Muscle of arm (tissue), 12 donors: ENCODE data around the gene FLNB. TPM values are rescaled to one million over a fixed set of nuclear protein-coding genes. Genes with fewer than 3 reads are reported as not detected.

Experiments
- DNase-seq: peaks from one replicate; pipeline ENCODE4 v3.0.0-alpha.2; 2013
- polyA plus RNA-seq, 12 donors: library from polyadenylated mRNA; unstranded; fragments of 120-200 nt; gene quantifications; one replicate each; pipeline ENCODE4 v1.2.1, GENCODE V29; 2013; ENCODE audit not compliant: insufficient read length in 12 of 12

Gene FLNB
- polyA plus RNA-seq, 12 donors = 44.4 to 120 (median 54.9) TPM; not detected in 1

GRCh38 chr3:58074116-58074715 is 66.0 kb downstream of the FLNB start:
- DNase-seq = no peak

GRCh38 chr3:58074997-58075396 is 66.8 kb downstream of the FLNB start:
- DNase-seq = no peak

- no peak for DNase-seq
Measured at GRCh38 chr3:58077596-58078285, 69.5 kb downstream of the FLNB start.

- DNase-seq = no peak
Measured at GRCh38 chr3:58078610-58079009, 70.4 kb downstream of the FLNB start.

GRCh38 chr3:58079773-58080172 is 71.6 kb downstream of the FLNB start:
- no peak for DNase-seq

- no peak for DNase-seq
Measured at GRCh38 chr3:58082047-58082446, 73.8 kb downstream of the FLNB start.

GRCh38 chr3:58084166-58084565 is 75.9 kb downstream of the FLNB start:
- DNase-seq = no peak

GRCh38 chr3:58084788-58085543 is 76.7 kb downstream of the FLNB start:
- no peak for DNase-seq

- DNase-seq = no peak
Measured at GRCh38 chr3:58085616-58086015, 77.4 kb downstream of the FLNB start.

- DNase-seq = no peak
Measured at GRCh38 chr3:58088501-58088900, 80.3 kb downstream of the FLNB start.

- no peak for DNase-seq
Measured at GRCh38 chr3:58090351-58090750, 82.1 kb downstream of the FLNB start.

GRCh38 chr3:58092521-58092920 is 84.3 kb downstream of the FLNB start:
- DNase-seq = no peak

GRCh38 chr3:58093574-58094195 is 85.5 kb downstream of the FLNB start:
- DNase-seq = no peak

GRCh38 chr3:58094657-58095056 is 86.4 kb downstream of the FLNB start:
- DNase-seq = no peak

GRCh38 chr3:58095603-58096138 is 87.4 kb downstream of the FLNB start:
- DNase-seq = no peak

GRCh38 chr3:58098531-58098930 is 90.3 kb downstream of the FLNB start:
- no peak for DNase-seq

- no peak for DNase-seq
Measured at GRCh38 chr3:58099865-58100264, 91.6 kb downstream of the FLNB start.

GRCh38 chr3:58101499-58102389 is 93.5 kb downstream of the FLNB start:
- DNase-seq = no peak

GRCh38 chr3:58102390-58102750 is 94.1 kb downstream of the FLNB start:
- no peak for DNase-seq

GRCh38 chr3:58102976-58103451 is 94.8 kb downstream of the FLNB start:
- DNase-seq = no peak

GRCh38 chr3:58104151-58104550 is 95.9 kb downstream of the FLNB start:
- DNase-seq = no peak
